GM12878 (cell line): ENCODE measurements around the gene CASS4. TPM values are rescaled to one million over a fixed set of nuclear protein-coding genes. Genes with fewer than 3 reads are reported as not detected.

Experiments
- ATAC-seq: fragments of 200-7000 bp; cut with Tn5 transposase; 3 replicates; pipeline ENCODE4 v1.9.1; 2020; ENCODE audit warnings: mild to moderate bottlenecking, moderate library complexity
- BruUV-seq: library from RNA; stranded (reverse); fragments of 400-500 nt; replicated peaks from 2 replicates; lab custom pipeline; 2021; lab: Mats Ljungman, UMichigan
- CTCF ChIA-PET: fragments of 300-600 bp; sonication (Branson Sonifier 250); formaldehyde crosslinking; extraction: SDS; loops from one replicate; lab custom pipeline; 2021; ENCODE audit warnings: inconsistent platforms; lab: Yijun Ruan, JAX
- POLR2A ChIA-PET: fragments of 350-600 bp; formaldehyde crosslinking; extraction: SDS; loops from one replicate; lab custom pipeline; 2021; ENCODE audit warnings: inconsistent platforms; lab: Charles Lee
- RAD21 ChIA-PET: fragments of 300-600 bp; sonication (Branson Sonifier 250); formaldehyde crosslinking; loops from one replicate; lab custom pipeline; 2023; ENCODE audit warnings: antibody characterized with exemption; ENCODE audit not compliant: unreplicated experiment; lab: Charles Lee
- SMC1A ChIA-PET: fragments of 300-600 bp; sonication (Branson Sonifier 250); formaldehyde crosslinking; loops from one replicate; lab custom pipeline; 2023; ENCODE audit not compliant: unreplicated experiment, uncharacterized antibody; lab: Charles Lee
- DNase-seq: peaks from one replicate; pipeline ENCODE4 v3.0.0-alpha.2; 2011; ENCODE audit warnings: low read depth, low spot score
- FAIRE-seq: peaks from 3 replicates; lab custom pipeline; 2011; peaks lifted over from hg19 to GRCh38; lab: Jason Lieb, UNC
- H2AFZ ChIP-seq: 2 replicates; pipeline ENCODE4 v1.6.0; 2011; ENCODE audit warnings: low read depth, low read length, control low read depth; ENCODE audit not compliant: control insufficient read depth
- H3K27ac ChIP-seq: 2 replicates; pipeline ENCODE4 v1.5.1; 2011; ENCODE audit warnings: control low read depth; ENCODE audit not compliant: control insufficient read depth, insufficient read depth
- H3K27me3 ChIP-seq, 2 experiments: replicated peaks in 1 of 2; 2 replicates each; pipeline versions ENCODE4 v1.6.0 to v1.6.1; 2011; ENCODE audit warnings: low read length in 1 of 2; ENCODE audit not compliant: control insufficient read depth in 2 of 2, insufficient read depth in 2 of 2
- H3K36me3 ChIP-seq, 2 experiments: 2 replicates each; pipeline ENCODE4 v1.5.1; 2011; ENCODE audit warnings: low read length in 1 of 2; ENCODE audit not compliant: control insufficient read depth in 2 of 2, insufficient read depth in 2 of 2
- H3K4me1 ChIP-seq: 2 replicates; pipeline ENCODE4 v1.6.1; 2011; ENCODE audit warnings: mild to moderate bottlenecking, low read length, moderate library complexity, mixed read lengths; ENCODE audit not compliant: control insufficient read depth, insufficient read depth
- H3K4me2 ChIP-seq: 2 replicates; pipeline ENCODE4 v1.6.0; 2011; ENCODE audit warnings: control low read depth; ENCODE audit not compliant: control insufficient read depth, insufficient read depth
- H3K4me3 ChIP-seq: fragments of 200-600 bp; sonication (generic); 2 replicates; pipeline ENCODE4 v1.5.1; 2016
- H3K79me2 ChIP-seq: 2 replicates; pipeline ENCODE4 v1.6.0; 2011; ENCODE audit warnings: low read length; ENCODE audit not compliant: control insufficient read depth, insufficient read depth
- H3K9ac ChIP-seq: 2 replicates; pipeline ENCODE4 v1.8.0; 2011; ENCODE audit warnings: low read length, control low read depth, mixed read lengths; ENCODE audit not compliant: control insufficient read depth, insufficient read depth
- H3K9me3 ChIP-seq: replicated peaks from 3 replicates; pipeline ENCODE4 v1.5.1; 2011; ENCODE audit warnings: mild to moderate bottlenecking, low read length; ENCODE audit not compliant: control insufficient read depth, insufficient read depth
- H4K20me1 ChIP-seq: 2 replicates; pipeline ENCODE4 v1.6.0; 2011; ENCODE audit not compliant: control insufficient read depth, insufficient read depth
- IRF4 ChIP-seq: IDR thresholded peaks from 2 replicates; pipeline ENCODE4 v1.6.1; 2011; ENCODE audit warnings: low read depth, low read length
- SPI1 ChIP-seq: IDR thresholded peaks from 2 replicates; pipeline ENCODE4 v1.6.1; 2011; ENCODE audit warnings: low read depth, mild to moderate bottlenecking, low read length, moderate library complexity, borderline replicate concordance; ENCODE audit not compliant: insufficient read depth
- WGBS: methylation state at CpG from one replicate; pipeline ENCODE4 v1.1.6; 2016; ENCODE audit warnings: low lambda C conversion rate; ENCODE audit not compliant: insufficient replicate concordance, insufficient coverage; ENCODE audit errors: missing lambda C conversion rate; 5-methylcytosine and 5-hydroxymethylcytosine counted together
- in situ Hi-C: fragments of 300-500 bp; cut with MboI; formaldehyde crosslinking; loops from 9 replicates; pipeline ENCODE4 v1.14.3; 2018; ENCODE audit warnings: mixed read lengths
- intact Hi-C: fragments of 100-400 bp; cut with micrococcal nuclease; formaldehyde crosslinking; loops from one replicate; pipeline ENCODE4 v1.14.2; 2022; ENCODE audit not compliant: unreplicated experiment
- polyA plus RNA-seq, 11 experiments: library from polyadenylated mRNA; depleted of rRNA in 4 of 11; unstranded in 6 of 11; stranded (reverse) in 5 of 11; fragments of >200 nt; fragmentation: Nextera tagmentation in 4 of 11; fragmentation: Illumina TruSeq in 1 of 11; extraction: Ambion mirVana in 4 of 11; extraction: Trizol in 1 of 11; gene quantifications; 1 replicate in 1 of 11; 2 replicates in 10 of 11; pipeline versions ENCODE4 v1.2.1 to v1.2.3, GENCODE V29; 2011 to 2016; ENCODE audit warnings: inconsistent platforms in 2 of 11, missing spikeins in 2 of 11, low read depth in 1 of 11
- total RNA-seq, 4 experiments: library from RNA; depleted of rRNA in 3 of 4; stranded (reverse); fragments of >200 nt in 3 of 4; fragmentation: Illumina TruSeq in 1 of 4; extraction: Trizol in 1 of 4; gene quantifications; 2 replicates each; pipeline versions ENCODE4 v1.2.1 to v1.2.3, GENCODE V29; 2013 to 2021
- TF ChIP-seq, protein P1 (sequence below): fragments of 450-650 bp; IDR thresholded peaks from 2 replicates; pipeline ENCODE4 v1.6.1; 2017; ENCODE audit warnings: mild to moderate bottlenecking, low read depth, inconsistent platforms; ENCODE audit not compliant: poor library complexity, severe bottlenecking

The CASS4 gene
- total and polyA plus RNA-seq, 10 of the 15 experiments (the other 5 are each of a cell fraction or from before 2014, with no cell fraction given): 0.04 to 0.24 (median 0.11) TPM; not detected in 1

DNA sequence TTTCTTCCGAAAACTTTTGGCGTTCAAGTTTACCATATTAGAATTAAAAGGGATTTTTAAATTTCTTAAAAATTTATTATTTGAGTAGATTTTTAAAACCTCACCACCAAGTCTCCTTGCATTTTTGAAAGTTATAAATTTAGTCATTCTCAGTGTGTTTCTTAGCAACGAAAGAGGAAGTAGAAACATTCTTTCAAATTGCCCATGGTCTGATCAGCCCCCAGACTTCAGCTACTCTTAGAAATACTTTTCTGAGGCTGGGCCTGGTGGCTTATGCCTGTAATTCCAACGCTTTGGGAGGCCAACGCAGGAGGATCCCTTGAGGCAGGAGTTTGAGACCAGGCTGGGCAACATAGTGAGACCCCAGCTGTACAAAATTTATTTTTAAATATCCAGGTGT, 41.3 kb downstream of the CASS4 start:
- intact Hi-C loops (no loop called here), in situ Hi-C loops (no loop called here)
- H3K9ac ChIP-seq: no peak overlapping the region
- H3K27me3 ChIP-seq: no peaks in the 10 kb centered on the region
- no peak overlapping the region for H2AFZ ChIP-seq
- no peaks in the 10 kb centered on the region for H4K20me1 ChIP-seq
- BruUV-seq: no TSS peak
- DNase-seq (no peak), ATAC-seq (peak; percentile 89), FAIRE-seq (peak; percentile 41)
- peak overlapping the region; percentile 60 for H3K4me2 ChIP-seq
- H3K9me3 ChIP-seq: no peaks in the 10 kb centered on the region
- no peaks in the 10 kb centered on the region for H3K79me2 ChIP-seq
- H3K27ac ChIP-seq: peak overlapping the region; percentile 65
- H3K4me3 ChIP-seq: peak overlapping the region; percentile 31; the same call in 1 of the 2 replicates
- TF ChIP-seq, protein P1, sequence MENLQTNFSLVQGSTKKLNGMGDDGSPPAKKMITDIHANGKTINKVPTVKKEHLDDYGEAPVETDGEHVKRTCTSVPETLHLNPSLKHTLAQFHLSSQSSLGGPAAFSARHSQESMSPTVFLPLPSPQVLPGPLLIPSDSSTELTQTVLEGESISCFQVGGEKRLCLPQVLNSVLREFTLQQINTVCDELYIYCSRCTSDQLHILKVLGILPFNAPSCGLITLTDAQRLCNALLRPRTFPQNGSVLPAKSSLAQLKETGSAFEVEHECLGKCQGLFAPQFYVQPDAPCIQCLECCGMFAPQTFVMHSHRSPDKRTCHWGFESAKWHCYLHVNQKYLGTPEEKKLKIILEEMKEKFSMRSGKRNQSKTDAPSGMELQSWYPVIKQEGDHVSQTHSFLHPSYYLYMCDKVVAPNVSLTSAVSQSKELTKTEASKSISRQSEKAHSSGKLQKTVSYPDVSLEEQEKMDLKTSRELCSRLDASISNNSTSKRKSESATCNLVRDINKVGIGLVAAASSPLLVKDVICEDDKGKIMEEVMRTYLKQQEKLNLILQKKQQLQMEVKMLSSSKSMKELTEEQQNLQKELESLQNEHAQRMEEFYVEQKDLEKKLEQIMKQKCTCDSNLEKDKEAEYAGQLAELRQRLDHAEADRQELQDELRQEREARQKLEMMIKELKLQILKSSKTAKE: no peak
- peak; percentile 58 for TF ChIP-seq SPI1
- no peak for TF ChIP-seq IRF4
- ChIA-PET POLR2A (interaction anchor here (0.6 to 4.3 kb wide), 4 partner anchors 11 to 58 kb away, joined by 3 to 20 read pairs (median 3); partner anchors contain the start of gene RTF2), RAD21 (interaction anchor here (2.0 to 2.2 kb wide), 2 partner anchors 13 to 41 kb away, joined by 8 to 10 read pairs; partner anchors contain the start of gene CASS4), SMC1A (interaction anchor here (1.2 to 3.6 kb wide), 5 partner anchors 10 to 21 kb away, joined by 3 to 21 read pairs (median 4); no protein-coding TSS in a partner anchor), CTCF (interaction anchor here (1.5 to 2.9 kb wide), 3 partner anchors 10 to 55 kb away, joined by 4 to 11 read pairs (median 5); no protein-coding TSS in a partner anchor)
- 12% methylated on average over 5 of the region's 5 CpGs for WGBS
- H3K4me1 ChIP-seq: peaks cover 23% of the 10 kb centered on the region
- H3K36me3 ChIP-seq: no peaks in the 10 kb centered on the region
